Lower leg skin (tissue), 4 donors: ENCODE data around the gene NCAPD3. TPM values are rescaled to one million over a fixed set of nuclear protein-coding genes. Genes with fewer than 3 reads are reported as not detected.

Experiments
- DNase-seq, 2 donors: peaks; one replicate each; pipeline ENCODE4 v3.0.0-alpha.2; 2019; ENCODE audit warnings: low spot score in 2 of 2
- H3K4me3 ChIP-seq: fragments of 200-600 bp; sonication (generic); 2 replicates; pipeline ENCODE4 v1.5.1; 2017; ENCODE audit warnings: mild to moderate bottlenecking, low read depth; ENCODE audit not compliant: poor library complexity, severe bottlenecking
- CTCF ChIP-seq, 3 donors: fragments of 450-650 bp; IDR thresholded peaks; one replicate each; pipeline ENCODE4 v1.5.1; 2016; ENCODE audit warnings: antibody characterized with exemption in 3 of 3, mild to moderate bottlenecking in 3 of 3, moderate library complexity in 2 of 3
- POLR2A ChIP-seq, 2 donors: fragments of 450-650 bp; IDR thresholded peaks; one replicate each; pipeline ENCODE4 v1.6.1; 2016 to 2017; ENCODE audit warnings: antibody characterized with exemption in 2 of 2, mild to moderate bottlenecking in 1 of 2, moderate library complexity in 1 of 2
- WGBS, 2 donors: methylation state at CpG; one replicate each; pipeline ENCODE4 v1.1.5; 2018; 5-methylcytosine and 5-hydroxymethylcytosine counted together
- intact Hi-C: fragments of 100-400 bp; cut with DNase I; formaldehyde crosslinking; loops from one replicate; pipeline ENCODE4 v1.15.0; 2023; ENCODE audit warnings: low total_unique reads
- total RNA-seq, 4 donors: library from RNA; depleted of rRNA; stranded (reverse); fragments of >200 nt; gene quantifications; one replicate each; pipeline ENCODE4 v1.1.0, GENCODE V29; 2016

NCAPD3 gene
- total RNA-seq, 4 donors from 2014 or later = 10.7 to 24.7 (median 20.3) TPM

GRCh38 chr11:134216816-134217215 is 7.0 kb downstream of the NCAPD3 start:
- TF ChIP-seq POLR2A (IDR thresholded peaks at IDR 0.05) (no peak), CTCF (IDR thresholded peaks at IDR 0.05) (no peak)
- no peak for DNase-seq
- intact Hi-C loops = no loop called here
- H3K4me3 ChIP-seq = no peak overlapping the region
- WGBS, 2 donors = 95 to 97% methylated on average over 3 of the region's 3 CpGs

GRCh38 chr11:134215836-134216235 is 7.9 kb downstream of the NCAPD3 start:
- no peak for DNase-seq
- TF ChIP-seq CTCF (IDR thresholded peaks at IDR 0.05) (no peak), POLR2A (IDR thresholded peaks at IDR 0.05) (no peak)
- intact Hi-C loops = no loop called here
- whole genome bisulfite sequencing, 2 donors = 91% methylated on average over 7 of the region's 7 CpGs
- no peak overlapping the region for H3K4me3 ChIP-seq

GRCh38 chr11:134207538-134208239 is 16.1 kb downstream of the NCAPD3 start:
- no peak for DNase-seq
- H3K4me3 ChIP-seq = no peak overlapping the region
- intact Hi-C loops = no loop called here
- 88% methylated on average over 16 of the region's 16 CpGs for WGBS, 2 donors
- no peak for TF ChIP-seq POLR2A (IDR thresholded peaks at IDR 0.05)
- TF ChIP-seq CTCF (IDR thresholded peaks at IDR 0.05) = peak in 1 of 3 donors; percentile 10

- WGBS, 2 donors = 58 to 69% methylated on average over 5 of the region's 5 CpGs
- no peak overlapping the region for H3K4me3 ChIP-seq
- TF ChIP-seq CTCF (IDR thresholded peaks at IDR 0.05) = no peak
- no peak for TF ChIP-seq POLR2A (IDR thresholded peaks at IDR 0.05)
- intact Hi-C loops = no loop called here
- no peak for DNase-seq
Measured at GRCh38 chr11:134206185-134206584, 17.6 kb downstream of the NCAPD3 start.

- no peak for TF ChIP-seq CTCF (IDR thresholded peaks at IDR 0.05)
- no peak for TF ChIP-seq POLR2A (IDR thresholded peaks at IDR 0.05)
- H3K4me3 ChIP-seq = no peak overlapping the region
- intact Hi-C loops = no loop called here
- 64 to 69% methylated on average over 9 of the region's 9 CpGs for WGBS, 2 donors
- no peak for DNase-seq
Measured at GRCh38 chr11:134205729-134206128, 18.0 kb downstream of the NCAPD3 start.

- DNase-seq = no peak
- no peak overlapping the region for H3K4me3 ChIP-seq
- intact Hi-C loops = no loop called here
- TF ChIP-seq POLR2A (IDR thresholded peaks at IDR 0.05) (no peak), CTCF (IDR thresholded peaks at IDR 0.05) (no peak)
- 66 to 81% methylated on average over 4 of the region's 4 CpGs for WGBS, 2 donors
Measured at GRCh38 chr11:134202661-134203060, 21.1 kb downstream of the NCAPD3 start.
